Measurements from ENCODE around the gene CCDC169. TPM values are rescaled to one million over a fixed set of nuclear protein-coding genes. Genes with fewer than 3 reads are reported as not detected.

Gene CCDC169
- 4.4 TPM for total RNA-seq

GRCh38 chr13:36297366-36298338, at the start of gene CCDC169:
Gene CCDC169, minus strand, starts transcription at chr13:36297814. Its CDS starts 95 bp downstream, at chr13:36297719.

DNA sequence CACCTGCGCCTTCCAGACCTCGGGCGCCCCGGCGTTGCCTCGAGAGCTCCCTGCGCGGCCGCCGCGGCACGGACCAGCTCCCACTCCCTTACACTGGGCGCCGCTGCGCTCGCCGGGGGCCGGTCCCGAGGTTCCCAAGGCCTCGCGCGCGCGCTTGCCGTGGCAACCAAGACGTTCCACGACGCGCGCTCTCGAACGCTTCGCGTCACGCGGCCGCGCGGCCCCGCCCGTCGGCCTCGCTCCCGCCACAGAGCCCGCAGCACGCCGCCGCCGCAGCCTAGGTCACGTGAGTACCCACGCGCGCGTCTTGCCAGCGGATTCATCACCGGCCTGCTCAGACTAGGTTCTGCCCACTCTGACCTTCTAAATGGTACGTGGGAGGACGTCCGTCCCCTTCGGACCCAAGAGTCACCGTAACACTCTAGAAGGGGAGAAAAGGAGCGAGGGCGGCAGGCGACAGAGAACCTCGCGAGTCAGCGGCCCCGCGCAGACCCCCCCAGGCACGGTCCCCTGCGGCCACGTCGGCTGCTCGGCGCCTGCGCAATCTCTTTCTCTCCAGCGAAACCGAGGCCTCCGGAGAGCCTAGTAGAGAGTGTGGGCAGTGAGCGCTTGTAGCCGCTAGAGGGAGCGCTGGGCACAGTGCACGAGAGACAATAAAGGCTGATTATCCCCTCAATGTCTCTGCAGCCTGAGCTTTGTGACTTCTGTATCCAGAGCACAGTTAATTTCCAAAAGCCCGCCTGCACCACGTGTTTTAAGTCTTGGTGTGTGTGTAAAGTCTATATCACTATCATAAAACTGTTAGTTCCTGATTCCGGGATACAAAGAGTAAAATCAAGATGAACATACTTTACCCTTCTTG, 48.8 kb upstream of the CCDC169 start, which contains the start of gene SPART:
Gene SPART, minus strand, starts transcription at position 173 of the 862 bp plus-strand sequence. CDS start 10,564 bp downstream, outside the sequence.

GRCh38 chr13:36214163-36214921, 83.3 kb downstream of the CCDC169 start, which contains the start of gene SOHLH2:
Gene SOHLH2, minus strand, starts transcription at chr13:36214556. Its CDS starts 30 bp downstream, at chr13:36214526.

Small RNA genes within 50 kb of the gene (small RNA-seq; reads per million reads assigned to genes)
- not detected for gene RNU6-71P

Other genes with a start within 250 kb of the CCDC169 start
- gene DCLK1, start 166.4 kb downstream of the CCDC169 start, total RNA-seq = 391 TPM
- 3.5 TPM for gene SOHLH2, start 83.3 kb downstream of the CCDC169 start, total RNA-seq
- 29.5 TPM for gene SPART, start 48.6 kb upstream of the CCDC169 start, total RNA-seq
- gene CCNA1, start 134.7 kb upstream of the CCDC169 start, total RNA-seq = 12.5 TPM

Measured in diencephalon (tissue), 1 donor.